SK-N-SH treated with all-trans-retinoic acid at 6 μM for 48 hours (cell line): ENCODE data around the gene CCSER1.

Experiments used
- ARNTL ChIP-seq: fragments of 450-650 bp; formaldehyde crosslinking; IDR thresholded peaks from 2 replicates; pipeline ENCODE4 v1.5.0; 2020; ENCODE audit warnings: low read depth, mild to moderate bottlenecking, moderate library complexity, borderline replicate concordance
- ESRRG ChIP-seq: fragments of 250-450 bp; sonication (Bioruptor Pico); IDR thresholded peaks from 2 replicates; pipeline ENCODE4 v1.6.1; 2021; ENCODE audit warnings: mild to moderate bottlenecking
- ISL1 ChIP-seq: fragments of 250-450 bp; sonication (Bioruptor Pico); IDR thresholded peaks from 2 replicates; pipeline ENCODE4 v2.1.2; 2022; ENCODE audit warnings: mild to moderate bottlenecking, moderate library complexity
- PATZ1 ChIP-seq: fragments of 250-450 bp; sonication (Bioruptor Pico); IDR thresholded peaks from 2 replicates; pipeline ENCODE4 v1.8.0; 2020; ENCODE audit warnings: mild to moderate bottlenecking, moderate library complexity, borderline replicate concordance
- POU6F1 ChIP-seq: fragments of 250-450 bp; sonication (Bioruptor Pico); IDR thresholded peaks from 2 replicates; pipeline ENCODE4 v1.8.0; 2021; ENCODE audit warnings: low read depth, mild to moderate bottlenecking, moderate library complexity, borderline replicate concordance
- PPARA ChIP-seq: fragments of 250-450 bp; sonication (Bioruptor Pico); IDR thresholded peaks from 2 replicates; pipeline ENCODE4 v1.5.0; 2020; ENCODE audit warnings: mild to moderate bottlenecking, borderline replicate concordance
- SNAI2 ChIP-seq: fragments of 250-450 bp; sonication (Bioruptor Pico); IDR thresholded peaks from 2 replicates; pipeline ENCODE4 v1.5.0; 2020; ENCODE audit warnings: mild to moderate bottlenecking, moderate library complexity
- TCF4 ChIP-seq: fragments of 250-450 bp; sonication (Bioruptor Pico); IDR thresholded peaks from 2 replicates; pipeline ENCODE4 v1.8.0; 2021; ENCODE audit warnings: mild to moderate bottlenecking, moderate library complexity, borderline replicate concordance
- ZC3H10 ChIP-seq: fragments of 250-450 bp; sonication (Bioruptor Pico); IDR thresholded peaks from 2 replicates; pipeline ENCODE4 v1.5.1; 2021; ENCODE audit warnings: mild to moderate bottlenecking, moderate library complexity
- ZFP3 ChIP-seq: fragments of 250-450 bp; sonication (Bioruptor Pico); IDR thresholded peaks from 2 replicates; pipeline ENCODE4 v1.5.0; 2020; ENCODE audit warnings: mild to moderate bottlenecking, moderate library complexity
- ZFP30 ChIP-seq: fragments of 450-650 bp; formaldehyde crosslinking; IDR thresholded peaks from 2 replicates; pipeline ENCODE4 v1.5.0; 2022; ENCODE audit warnings: mild to moderate bottlenecking, moderate library complexity
- ZNF565 ChIP-seq: fragments of 450-650 bp; formaldehyde crosslinking; conservative IDR thresholded peaks from 2 replicates; pipeline ENCODE4 v1.5.0; 2020; ENCODE audit warnings: low read depth, mild to moderate bottlenecking, moderate library complexity
- ZNF70 ChIP-seq: fragments of 450-650 bp; formaldehyde crosslinking; IDR thresholded peaks from 2 replicates; pipeline ENCODE4 v1.5.0; 2020; ENCODE audit warnings: mild to moderate bottlenecking, moderate library complexity

- TF ChIP-seq PATZ1 (CRISPR knock-in tag): no peak
- no peak for TF ChIP-seq ZC3H10 (CRISPR knock-in tag)
- no peak for TF ChIP-seq POU6F1 (CRISPR knock-in tag)
- TF ChIP-seq ISL1 (CRISPR knock-in tag): no peak
- no peak for TF ChIP-seq SNAI2
- no peak for TF ChIP-seq ZNF70
- no peak for TF ChIP-seq ARNTL (CRISPR knock-in tag)
- TF ChIP-seq PPARA (CRISPR knock-in tag): no peak
- TF ChIP-seq TCF4 (CRISPR knock-in tag): no peak
- no peak for TF ChIP-seq ZFP3 (CRISPR knock-in tag)
- no peak for TF ChIP-seq ZFP30 (CRISPR knock-in tag)
- TF ChIP-seq ESRRG: no peak
- no peak for TF ChIP-seq ZNF565 (CRISPR knock-in tag)
These were observed 62.0 kb downstream of the CCSER1 start for GRCh38 chr4:90189178-90189577.
